Measurements from ENCODE around the gene OPN4.

The OPN4 gene

DNA sequence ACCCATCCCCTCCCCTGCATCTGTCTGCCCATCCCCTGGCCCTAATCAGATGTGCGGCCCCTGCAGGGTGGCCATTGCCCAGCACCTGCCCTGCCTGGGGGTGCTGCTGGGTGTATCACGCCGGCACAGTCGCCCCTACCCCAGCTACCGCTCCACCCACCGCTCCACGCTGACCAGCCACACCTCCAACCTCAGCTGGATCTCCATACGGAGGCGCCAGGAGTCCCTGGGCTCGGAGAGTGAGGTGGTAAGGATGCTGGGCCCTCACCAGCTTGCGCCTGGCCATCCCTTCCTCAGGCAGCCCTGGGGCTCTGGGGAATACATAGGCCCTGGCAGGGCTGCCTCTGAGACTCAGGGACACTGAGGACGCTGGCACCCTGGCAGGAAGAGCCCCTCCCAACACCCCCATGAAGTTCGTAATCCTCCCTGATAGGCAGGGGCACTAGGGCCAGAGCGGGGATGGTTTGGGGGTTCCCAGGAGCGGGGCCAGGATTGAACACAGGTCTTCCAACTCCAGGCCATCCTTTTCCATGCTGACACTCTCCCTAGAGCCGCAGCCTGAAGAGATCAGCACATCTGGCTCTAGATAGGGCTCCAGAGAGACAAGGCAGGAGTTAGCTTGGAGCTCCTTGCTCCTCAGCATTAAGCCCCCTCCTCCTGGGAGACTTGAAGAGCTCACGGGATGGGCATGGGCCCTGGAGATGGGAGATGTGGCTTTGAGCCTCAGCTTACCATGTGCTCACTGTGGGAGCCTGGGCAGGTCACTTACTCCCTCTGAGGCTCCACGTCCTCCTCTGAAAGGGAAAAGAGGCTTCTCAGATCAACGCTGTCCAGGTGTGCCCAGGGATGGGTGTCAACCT is 8.1 kb downstream of the OPN4 start:
- no peak for DNase-seq (ENCODE audit: low read depth)

DNA sequence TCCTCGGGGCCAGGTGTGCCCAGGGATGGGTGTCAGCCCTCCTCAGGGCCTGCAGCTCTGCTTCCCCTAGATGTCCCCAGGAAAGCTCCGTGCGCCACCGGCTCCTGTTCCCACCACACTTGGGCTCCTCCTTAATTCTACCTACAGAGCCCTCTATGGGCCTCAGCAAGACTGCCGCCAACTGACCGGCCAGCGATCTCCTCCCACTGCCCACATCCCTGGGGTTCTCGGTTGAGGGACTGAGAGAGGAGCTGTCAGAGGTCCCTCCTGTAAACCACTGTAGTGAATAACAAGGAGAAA is 8.6 kb downstream of the OPN4 start:
- no peak for DNase-seq (ENCODE audit: low read depth)

DNA sequence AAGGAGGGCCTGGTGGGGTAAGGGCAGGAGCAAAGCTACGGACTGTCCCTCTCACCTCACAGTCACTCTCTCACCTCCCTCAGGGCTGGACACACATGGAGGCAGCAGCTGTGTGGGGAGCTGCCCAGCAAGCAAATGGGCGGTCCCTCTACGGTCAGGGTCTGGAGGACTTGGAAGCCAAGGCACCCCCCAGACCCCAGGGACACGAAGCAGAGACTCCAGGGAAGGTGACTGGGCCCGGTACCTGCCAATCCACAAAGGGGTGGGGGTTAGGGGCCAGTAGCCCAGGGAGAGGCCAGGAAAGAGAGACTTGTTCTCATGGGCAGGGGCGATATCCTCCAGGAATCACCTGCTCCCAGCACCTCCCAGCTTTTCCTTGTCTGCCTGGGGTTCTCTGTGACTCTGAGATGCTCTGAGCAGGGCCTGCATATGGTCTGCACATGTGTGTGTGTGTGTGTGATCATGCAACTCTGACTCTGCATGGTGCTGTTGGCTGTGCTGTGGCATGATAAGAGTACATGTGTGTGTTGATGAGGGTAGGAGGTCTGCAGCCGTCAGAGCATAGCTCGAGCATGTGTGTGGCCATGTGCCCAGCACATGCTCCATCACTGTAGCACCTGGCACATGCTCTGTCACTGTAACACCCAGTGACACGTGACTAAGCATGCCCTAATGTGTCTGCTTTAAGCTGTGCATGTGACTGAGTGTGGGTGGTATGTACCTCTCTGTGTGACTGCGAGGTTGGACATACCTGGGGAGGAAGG is 9.4 kb downstream of the OPN4 start:
- DNase-seq (ENCODE audit: low read depth), result no peak

DNA sequence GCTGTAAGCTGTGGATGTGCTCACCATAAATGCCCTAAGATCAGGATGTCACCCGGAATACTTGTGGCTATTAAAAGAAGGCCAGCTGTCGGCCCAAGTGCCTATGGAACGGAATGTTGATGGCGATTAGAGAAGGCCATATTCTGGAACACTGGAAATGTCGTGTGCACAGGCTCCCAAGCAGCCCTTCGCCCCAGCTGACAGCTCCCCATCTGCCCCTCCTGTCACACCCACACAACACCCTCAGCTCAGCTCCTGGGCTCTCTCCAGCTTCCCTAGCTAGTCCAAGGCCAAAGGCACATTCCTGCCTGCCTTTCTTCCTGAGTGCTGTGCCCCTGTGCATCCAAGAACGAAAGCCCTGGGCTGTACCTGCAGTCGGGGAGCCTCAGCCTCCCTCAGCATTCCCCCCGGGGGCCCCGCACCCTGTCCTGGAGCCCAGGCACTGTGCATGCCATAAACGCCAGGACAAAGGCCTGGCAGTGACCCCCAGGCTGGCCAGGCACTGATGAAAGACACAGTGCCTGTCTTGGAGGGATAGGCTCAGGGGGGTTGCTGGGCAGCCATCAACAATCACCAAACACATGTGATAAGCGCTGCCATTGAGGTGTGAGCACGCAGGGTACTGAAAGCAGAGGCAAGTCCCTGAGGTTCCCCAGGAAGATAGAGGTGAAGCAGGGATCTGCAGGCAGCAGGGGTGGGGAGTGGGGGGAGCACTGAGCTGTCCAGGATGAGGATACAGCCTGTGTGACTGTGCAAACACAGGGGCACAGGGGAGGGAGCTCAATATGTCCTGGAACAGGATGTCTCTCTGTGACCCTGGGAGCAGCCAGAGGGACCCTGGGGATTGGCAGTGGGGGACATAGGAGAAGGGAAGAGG is 10.2 kb downstream of the OPN4 start:
- no peak for DNase-seq (ENCODE audit: low read depth)

DNA sequence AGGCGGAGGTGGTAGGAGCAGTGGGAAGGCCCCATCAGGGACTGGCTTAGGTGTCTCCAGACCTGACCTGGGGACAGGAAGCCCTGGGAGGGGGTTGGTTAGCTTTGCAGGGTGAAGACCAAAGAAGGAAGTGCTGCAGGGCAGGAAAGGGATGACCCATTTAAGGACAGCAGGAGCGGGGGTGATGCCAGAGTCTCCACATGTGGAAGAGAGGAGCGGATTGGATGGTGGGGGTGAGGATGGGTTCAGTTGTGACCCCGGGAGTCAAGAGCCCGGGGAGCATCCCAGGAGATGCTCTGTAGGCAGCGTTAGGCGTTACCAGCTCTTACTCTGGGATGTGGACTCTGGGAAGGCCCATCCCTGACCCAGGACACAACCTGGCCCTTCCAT is 10.9 kb downstream of the OPN4 start:
- no peak for DNase-seq (ENCODE audit: low read depth)

GRCh38 chr10:86665868-86666267 is 11.5 kb downstream of the OPN4 start:
- no peak for DNase-seq (ENCODE audit: low read depth)

DNA sequence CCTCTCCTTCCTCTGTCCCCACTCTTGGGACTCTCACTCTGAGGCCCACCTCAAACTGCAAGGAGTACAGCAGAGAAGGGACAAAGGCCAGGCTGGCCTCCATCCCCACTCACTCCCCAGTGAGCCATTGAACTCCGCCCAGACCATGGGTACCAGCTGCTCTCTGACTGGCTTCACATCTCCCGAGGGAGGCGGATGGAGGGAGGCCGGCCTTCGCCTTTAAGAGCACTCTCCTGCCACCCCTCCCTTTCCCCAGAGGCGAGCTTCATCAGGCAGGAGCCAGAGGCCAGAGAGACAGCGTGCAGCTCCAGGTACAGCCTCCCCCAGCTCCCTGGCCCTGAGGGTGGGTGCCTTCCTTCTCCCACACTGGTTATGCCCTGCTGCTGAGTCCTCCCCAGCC is 12.2 kb downstream of the OPN4 start:
- DNase-seq (ENCODE audit: low read depth), result no peak

GRCh38 chr10:86667421-86668181 is 13.3 kb downstream of the OPN4 start:
- DNase-seq (ENCODE audit: low read depth), result no peak

DNA sequence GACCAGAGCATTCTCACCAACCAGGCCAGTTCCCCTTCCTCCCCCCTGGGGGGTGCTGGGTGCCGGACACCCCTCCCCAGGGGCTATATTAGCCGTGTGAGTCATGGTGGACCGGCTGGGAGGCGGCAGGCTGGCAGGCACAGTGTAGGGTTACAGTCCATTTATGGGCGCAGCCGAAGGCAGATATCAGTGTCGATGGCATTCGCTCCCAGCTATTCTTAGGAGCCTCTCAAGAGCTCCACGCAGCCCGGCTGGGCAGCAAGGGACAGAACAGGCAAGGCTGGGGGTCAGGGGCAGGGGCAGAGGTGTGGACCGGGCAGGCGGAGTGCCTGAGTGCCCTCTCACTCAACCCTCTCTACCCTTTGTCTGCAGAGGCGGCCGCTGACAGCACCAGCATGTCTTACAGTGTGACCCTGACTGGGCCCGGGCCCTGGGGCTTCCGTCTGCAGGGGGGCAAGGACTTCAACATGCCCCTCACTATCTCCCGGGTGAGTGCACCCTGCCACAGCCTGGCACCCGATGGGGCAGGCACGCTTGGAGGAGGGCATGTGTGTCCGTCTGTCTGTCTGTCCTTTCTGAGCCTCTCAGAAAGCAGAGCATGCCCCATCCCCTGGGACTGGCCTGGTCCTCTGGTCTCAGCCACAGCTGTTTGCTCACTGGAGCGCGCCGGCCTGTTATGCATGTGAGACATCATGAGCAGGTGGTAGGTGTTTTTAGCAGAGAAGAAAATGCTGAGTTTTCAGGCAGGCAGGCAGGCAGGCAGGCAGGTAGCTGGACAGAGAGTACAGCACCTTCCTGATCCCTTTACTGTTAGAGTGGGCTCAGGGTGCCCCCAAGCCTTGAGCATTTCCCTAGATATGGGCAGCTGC is 14.2 kb downstream of the OPN4 start, which contains the start of gene LDB3:
Gene LDB3, plus strand, starts transcription at position 215 of the 869 bp plus-strand sequence. Its CDS starts 181 bp downstream, at position 396.
- DNase-seq (ENCODE audit: low read depth), result no peak

- no peak for DNase-seq (ENCODE audit: low read depth)
Measured at GRCh38 chr10:86670290-86670811, 16.0 kb downstream of the OPN4 start.

- DNase-seq (ENCODE audit: low read depth), result no peak
Measured at GRCh38 chr10:86670876-86671275, 16.5 kb downstream of the OPN4 start.

DNA sequence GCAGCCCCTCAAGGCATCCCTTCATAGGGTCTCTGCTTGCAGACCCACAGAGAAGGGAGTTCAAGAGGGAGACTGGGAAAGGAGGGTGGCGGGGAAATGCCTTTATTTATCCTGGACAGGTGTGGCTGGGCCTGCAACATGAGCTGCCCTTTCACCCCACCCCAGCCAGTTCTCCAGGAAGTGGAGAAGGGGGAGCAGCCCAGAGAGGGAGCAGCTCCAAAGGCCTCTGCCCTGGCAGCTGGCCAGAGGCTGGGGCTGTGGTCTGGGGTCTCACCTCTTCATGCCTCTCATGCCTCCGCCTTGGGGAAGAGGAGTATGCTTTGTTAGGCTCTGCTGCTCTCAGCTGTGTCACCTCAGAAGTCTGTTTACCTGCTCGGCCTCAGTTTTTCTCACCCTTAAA is 17.1 kb downstream of the OPN4 start:
- DNase-seq (ENCODE audit: low read depth), result no peak

GRCh38 chr10:86671985-86672710 is 17.8 kb downstream of the OPN4 start:
- no peak for DNase-seq (ENCODE audit: low read depth)

GRCh38 chr10:86673216-86673826 is 19.0 kb downstream of the OPN4 start:
- no peak for DNase-seq (ENCODE audit: low read depth)

GRCh38 chr10:86673827-86674581 is 19.7 kb downstream of the OPN4 start:
- DNase-seq (ENCODE audit: low read depth), result no peak

DNA sequence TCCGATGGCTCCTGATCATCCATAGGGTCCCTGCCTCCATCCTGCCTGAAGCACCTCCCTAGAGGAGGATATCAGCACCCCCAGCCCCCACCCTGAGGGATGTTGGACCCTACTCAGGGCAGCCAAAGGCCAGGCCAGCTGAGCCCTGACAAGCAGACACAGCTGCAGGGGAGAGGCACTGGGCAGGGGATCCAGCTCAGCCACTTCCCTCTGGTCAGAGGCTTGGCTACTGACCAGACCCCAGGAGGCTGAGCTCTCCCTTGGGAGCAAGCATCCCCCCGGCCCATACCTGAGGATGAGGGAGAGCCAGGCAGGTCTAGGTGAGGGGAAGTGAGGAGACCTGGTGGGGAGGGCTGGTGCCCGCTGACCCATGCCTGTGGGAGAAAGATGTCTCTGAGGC is 20.6 kb downstream of the OPN4 start:
- no peak for DNase-seq (ENCODE audit: low read depth)

DNA sequence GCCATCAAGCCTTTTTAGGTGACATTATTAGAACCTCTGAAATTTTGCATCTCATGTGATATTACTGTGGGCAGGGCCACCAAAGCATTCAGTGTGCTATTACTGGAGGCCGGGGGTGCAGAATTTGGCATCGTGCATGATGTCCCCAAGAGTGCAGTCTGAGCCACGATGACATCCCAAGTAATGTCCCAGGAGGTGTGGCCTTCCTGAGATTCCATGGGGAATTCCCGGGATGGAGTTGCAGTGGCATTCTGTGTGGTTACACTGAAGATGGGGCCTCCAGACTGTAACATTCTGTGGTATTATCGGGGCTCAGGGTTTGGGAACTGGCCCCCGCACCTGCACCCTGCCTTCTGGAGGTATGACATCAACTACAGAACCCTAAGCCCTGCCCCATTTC is 23.0 kb downstream of the OPN4 start:
- no peak for DNase-seq (ENCODE audit: low read depth)

DNA sequence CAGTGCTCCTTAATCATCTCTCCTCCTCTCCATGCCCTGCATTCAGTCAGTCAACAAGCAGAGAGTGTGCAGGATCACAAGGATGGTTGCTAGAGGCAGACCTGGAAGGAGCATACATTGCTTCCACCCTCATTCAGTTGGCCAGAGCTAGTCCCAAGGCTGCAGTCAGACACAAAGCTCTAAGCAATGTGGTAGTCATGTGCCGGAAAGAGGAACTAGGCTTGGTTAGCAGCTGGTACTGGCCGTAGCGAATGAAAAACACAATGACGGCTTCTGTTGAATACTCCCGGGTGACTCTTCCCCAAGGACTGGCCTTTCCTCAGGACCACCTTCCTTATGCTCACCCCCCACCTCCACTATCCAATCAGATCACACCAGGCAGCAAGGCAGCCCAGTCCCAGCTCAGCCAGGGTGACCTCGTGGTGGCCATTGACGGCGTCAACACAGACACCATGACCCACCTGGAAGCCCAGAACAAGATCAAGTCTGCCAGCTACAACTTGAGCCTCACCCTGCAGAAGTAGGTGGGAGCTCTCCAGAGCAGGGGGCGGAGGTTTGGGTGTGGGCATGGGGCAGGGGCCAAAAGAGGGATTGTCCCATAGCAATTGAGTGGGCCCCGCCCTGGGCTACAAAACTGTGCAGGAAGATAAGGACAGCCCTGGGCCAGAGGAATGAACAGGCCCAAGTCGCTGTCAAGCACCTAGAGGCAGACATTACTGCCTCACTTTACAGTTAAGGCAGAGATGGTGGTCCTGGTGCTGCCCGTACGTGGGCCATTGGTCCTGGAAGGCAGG is 24.8 kb downstream of the OPN4 start:
- no peak for DNase-seq (ENCODE audit: low read depth)

Data from non-pigmented ciliary epithelial cell (primary cell).